ENCODE results near the gene KRT79.

The KRT79 gene

DNA sequence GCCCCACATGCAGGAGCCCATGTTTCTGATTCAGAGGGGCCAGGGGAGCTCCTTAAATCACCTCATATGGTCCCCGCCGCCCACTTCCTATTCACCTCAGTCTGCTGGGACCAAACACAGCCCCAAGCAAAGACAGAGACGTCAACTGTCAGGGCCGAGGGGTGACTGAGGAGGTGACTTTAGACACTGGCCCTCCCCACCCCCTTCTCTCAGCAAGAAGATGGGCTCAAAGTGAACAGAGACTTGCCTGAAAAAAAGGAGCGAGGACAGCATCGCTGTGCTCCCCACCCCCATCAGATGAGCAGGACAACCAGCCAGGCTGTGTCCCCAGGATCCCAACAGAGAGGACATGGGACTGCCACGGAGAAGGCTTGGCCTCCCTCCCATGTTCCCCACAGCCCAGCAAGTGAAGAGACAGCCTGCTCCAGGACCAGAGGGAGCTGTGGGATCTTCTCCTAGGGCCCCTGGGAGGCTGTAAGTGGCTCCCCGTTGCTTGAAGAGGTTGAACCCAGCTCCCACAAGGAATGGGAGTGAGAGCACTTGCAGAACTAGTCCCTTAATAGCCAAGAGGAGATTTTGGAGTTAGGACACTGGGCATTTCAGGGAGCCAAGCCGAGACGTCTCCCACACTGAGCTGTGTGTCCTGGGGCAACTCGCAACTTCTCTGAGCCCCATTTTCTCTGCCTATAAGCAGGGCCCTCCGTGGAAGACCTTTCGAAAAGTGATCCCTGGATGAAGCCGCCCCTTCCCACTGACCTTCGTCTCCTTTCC is 1.3 kb upstream of the KRT79 start:
- DNase-seq (ENCODE audit: low read depth in 2 of 2) = no peak

GRCh38 chr12:52834727-52835001 is 553 bp upstream of the KRT79 start:
- DNase-seq (ENCODE audit: low read depth in 2 of 2) = no peak

DNA sequence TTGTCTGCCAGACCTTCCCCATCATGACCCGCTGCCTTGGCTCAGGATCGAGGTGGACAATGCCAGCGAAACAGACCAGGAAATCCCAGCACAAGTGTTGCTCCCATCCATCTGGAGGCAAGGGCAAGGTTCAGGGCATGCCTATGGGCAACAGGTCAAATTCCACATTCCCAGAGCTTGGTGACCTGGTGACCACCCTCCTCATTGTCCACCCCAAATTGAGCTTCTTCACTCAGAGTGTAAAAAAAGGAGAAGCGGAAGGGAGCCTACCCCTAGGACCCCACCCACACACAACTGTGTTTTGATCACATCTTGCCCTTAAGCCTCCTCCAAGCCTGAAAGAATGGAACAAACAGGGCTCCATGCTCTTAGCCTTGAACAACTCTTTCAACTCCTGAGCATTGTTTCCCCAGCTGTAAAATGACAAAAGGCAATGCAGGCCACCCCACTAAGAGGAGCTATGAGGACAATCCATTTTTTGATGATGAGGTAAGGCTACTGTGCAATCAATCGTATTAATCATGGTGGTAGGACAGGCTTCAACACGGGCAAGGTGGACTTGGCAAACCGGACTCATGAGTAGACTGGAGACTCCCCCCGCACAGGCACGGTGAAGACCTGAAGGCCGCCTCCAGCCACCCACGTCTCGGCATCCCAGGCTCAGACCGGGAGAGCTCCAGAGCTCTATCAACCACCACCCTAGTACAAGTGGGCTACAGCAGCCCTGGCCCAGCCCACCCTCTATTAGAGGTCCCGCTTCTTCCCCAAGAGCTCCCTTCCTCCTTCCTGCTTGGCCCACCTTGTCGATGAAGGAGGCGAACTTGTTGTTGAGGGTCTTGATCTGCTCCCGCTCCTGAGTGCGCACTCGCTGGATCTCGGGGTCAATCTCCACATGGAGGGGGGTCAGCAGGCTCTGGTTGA is 866 bp downstream of the KRT79 start:
- DNase-seq (ENCODE audit: low read depth in 2 of 2) = no peak

DNA sequence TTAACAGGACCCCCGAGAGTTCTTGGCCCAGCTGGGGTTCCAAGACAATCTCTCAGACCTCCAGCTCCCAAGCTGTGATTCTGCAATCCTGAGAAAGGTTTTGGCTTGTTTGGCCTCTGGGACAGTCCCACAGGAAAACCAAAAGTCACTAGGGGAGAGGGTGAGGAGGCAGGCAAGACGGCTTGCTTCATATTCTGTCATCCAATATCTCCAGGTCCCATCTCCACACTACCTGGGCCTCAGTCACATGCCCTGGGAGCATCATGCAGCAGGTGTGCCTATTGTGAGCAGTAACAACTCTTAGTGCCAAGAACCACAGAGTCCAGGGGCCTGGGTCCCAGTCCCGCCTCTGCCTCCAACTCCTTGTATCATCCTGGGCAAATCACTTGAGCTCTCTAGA is 1.7 kb downstream of the KRT79 start:
- DNase-seq (ENCODE audit: low read depth in 2 of 2) = no peak

DNA sequence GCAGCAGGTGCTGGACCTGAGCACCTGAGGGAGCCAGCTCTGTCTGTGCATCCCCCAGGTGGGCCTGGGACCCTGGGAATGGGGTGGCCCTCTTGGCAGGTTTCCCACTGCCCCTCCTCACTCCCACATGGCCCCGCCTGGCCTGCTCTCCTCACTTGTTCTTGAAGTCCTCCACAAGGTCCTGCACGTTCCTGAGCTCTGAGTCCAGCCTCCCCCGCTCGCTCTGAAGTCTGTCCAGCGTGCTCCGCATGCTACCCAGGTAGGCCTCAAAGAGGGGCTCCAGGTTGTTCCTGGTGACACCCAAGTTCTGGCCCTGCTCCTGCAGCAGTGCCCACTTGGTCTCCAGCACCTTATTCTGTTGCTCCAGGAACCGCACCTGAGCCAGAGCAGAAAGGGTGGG is 2.9 kb downstream of the KRT79 start:
- no peak for DNase-seq (ENCODE audit: low read depth in 2 of 2)

DNA sequence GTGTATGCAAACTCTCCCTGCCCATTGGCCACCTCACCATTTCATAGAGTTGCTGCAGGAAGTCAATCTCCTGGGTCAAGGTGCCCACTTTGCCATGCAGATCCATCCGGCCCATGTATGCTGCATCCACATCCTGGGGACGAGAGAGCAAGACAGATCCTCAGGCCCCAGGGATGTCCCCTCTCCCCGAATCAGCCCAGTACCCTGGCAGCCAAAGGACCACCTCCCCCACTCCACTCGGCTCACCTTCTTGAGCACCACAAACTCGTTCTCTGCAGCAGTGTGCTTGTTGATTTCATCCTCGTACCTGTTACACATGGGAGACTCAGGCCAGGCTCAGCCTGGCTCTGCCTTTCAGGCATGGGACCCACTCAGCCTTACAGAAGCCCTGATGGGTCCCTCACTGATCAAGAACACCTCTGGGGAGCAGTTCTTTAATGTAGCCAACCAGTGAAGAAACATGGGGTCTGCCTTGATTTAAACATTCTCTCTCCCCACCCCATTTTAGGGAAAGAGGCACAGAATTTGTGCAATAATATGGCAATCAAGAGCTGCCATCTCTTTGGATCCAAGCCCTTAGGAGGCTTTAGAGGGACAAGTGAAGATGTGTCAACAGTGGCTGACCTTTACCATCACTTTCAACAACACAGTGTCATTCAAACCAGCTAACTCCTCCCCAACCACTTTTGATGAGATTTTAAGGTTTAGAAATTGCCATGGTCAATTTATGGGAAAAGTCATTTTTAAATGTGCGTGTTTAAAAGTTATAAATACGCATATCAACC is 3.9 kb downstream of the KRT79 start:
- DNase-seq (ENCODE audit: low read depth in 2 of 2) = no peak

GRCh38 chr12:52828591-52829021 is 5.5 kb downstream of the KRT79 start:
- DNase-seq (ENCODE audit: low read depth in 2 of 2) = no peak

DNA sequence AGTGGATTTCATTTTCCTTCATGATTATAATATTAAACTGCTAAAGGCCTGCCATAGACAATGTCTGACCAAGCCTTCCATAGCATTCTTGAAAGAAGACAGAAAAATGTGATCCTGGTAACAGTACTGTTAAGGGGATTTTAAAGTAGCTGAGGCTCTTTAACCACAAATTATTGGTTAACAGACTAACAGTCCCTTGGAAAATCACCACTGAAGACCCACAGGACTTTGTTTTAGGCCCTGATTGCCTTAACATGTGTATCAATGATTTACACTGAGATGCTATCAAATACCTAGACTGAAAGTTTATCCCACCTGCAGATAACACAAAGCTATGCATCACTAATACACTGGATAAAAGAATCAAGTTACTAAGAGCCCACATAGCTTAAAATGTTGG is 6.0 kb downstream of the KRT79 start:
- DNase-seq (ENCODE audit: low read depth in 2 of 2) = no peak

GRCh38 chr12:52827499-52828090 is 6.5 kb downstream of the KRT79 start:
- DNase-seq (ENCODE audit: low read depth in 2 of 2) = no peak

- DNase-seq (ENCODE audit: low read depth in 2 of 2) = no peak
Observed at GRCh38 chr12:52826611-52827498, 7.3 kb downstream of the KRT79 start.

DNA sequence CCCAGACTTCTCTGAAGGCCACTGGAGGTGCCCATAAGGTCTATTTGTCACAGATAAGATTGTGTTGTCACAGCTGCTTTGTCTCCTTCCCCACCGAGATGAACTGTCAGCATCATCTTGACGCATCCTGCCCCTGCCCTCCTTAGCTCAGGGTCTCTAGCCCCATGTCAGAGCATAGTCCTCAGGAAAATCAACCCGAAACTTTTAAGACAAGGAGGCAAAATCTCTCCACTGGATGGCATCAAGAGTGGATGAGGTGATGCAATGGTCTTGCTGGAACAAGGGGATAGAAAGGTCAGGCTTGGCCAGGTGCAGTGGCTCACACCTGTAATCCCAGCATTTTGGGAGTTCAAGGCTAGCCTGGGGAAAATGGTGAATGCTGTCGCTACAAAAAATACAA is 8.2 kb downstream of the KRT79 start:
- DNase-seq (ENCODE audit: low read depth in 2 of 2) = no peak

DNA sequence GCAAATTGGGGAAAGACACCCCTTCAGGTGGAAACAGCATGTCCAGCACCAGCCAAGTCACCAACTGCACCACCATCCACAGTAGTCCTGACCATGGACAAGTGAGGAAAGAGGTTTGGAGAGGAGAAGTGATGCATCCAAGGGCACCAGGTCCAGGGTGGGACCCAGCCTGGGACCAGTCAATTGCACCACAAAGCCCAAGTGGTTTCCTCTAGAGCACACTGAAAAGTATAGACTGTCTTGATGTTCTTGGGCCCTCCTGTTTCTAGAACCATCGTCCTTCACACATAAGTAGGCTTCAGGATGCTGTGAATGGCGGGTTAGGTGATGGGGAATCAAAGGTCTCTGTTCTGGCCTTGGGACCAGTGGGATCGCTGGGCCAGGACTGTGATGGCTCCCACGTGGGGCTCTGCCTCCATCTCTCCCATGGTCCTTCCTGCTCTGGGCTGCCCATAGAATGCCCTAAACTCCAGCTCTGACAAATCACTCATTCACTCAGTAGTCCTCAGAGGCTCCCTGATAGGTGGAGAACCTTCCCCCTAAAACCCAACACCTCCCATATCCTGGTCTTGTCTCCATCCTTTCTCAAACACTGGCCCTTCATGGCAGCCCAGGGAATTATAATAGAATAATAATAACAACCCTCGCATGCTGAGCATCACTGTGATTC is 9.2 kb downstream of the KRT79 start:
- DNase-seq (ENCODE audit: low read depth in 2 of 2) = no peak

- no peak for DNase-seq (ENCODE audit: low read depth in 2 of 2)
Observed at GRCh38 chr12:52823761-52824450, 10.2 kb downstream of the KRT79 start.

DNA sequence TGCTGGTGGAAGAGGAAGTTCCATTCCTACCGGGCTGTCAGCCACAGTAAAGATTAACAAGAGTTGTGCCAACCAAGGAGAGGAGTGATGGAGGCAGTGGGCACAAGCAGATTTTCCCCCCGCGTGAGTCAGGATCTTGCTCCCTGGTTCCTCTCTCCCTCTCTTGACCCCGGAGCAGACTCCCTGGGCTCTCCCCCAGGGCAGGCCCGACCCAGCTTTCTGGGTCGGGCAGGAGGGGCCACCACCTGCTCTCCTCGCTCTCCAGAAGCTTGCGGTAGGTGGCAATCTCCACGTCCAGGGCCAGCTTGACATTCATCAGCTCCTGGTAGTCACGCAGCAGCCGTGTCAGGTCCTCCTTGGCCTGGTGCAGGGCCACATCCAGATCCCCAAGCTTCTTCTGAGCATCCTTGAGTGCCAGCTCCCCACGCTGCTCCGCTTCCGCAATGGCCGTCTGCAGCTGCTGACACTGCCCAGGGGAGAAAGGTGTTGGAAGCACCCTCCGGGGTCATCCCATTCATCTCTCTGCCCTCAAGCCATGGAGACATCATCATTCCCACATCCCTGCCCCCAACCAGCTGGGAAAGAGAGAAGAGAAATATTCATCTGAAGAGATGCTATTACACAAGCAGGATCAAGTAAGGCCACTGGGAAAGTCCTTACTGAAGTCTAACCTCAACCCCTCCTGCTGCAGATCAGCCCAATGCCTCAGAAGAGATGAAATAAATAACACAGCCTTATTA is 11.2 kb downstream of the KRT79 start:
- DNase-seq (ENCODE audit: low read depth in 2 of 2) = no peak

DNA sequence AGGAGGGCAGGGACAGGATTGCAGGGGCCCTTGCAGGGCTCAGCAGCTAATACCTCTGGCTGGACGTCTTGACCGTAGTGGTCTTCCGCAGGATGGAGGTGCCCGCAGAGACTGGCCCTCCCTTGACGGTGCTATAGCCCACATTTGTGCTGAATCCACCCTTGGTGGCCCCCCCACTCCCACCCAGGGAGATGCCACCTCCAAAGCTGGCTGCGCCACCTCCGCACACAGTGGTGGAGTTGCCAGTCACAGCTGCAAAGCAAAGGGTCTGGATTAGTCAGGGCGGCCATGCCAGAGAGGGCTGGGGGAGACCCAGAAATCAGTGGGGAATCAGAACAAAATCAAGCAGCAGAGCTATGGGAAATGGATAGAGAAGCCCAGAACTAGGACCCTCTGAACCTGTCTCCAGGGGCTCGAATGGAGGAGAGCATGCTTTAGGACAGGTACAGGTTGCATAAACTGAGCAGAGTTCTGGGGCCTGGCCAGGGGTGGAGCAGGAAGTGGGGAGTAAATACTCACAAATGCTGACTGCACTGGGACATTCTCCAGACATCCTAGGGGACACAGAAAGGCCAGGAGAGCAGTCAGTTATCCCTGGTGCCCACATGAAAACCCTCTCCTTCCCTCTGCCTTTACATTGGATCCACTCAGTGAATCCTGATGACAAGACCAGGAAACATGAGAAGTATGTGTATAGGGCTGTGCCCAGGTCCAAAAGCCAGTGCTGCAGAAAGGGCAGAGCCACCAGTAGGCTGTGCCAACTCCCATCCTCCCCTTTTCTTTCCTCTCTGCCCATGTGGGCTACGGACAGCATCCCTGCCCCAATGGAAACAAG is 12.1 kb downstream of the KRT79 start:
- DNase-seq (ENCODE audit: low read depth in 2 of 2) = no peak

DNA sequence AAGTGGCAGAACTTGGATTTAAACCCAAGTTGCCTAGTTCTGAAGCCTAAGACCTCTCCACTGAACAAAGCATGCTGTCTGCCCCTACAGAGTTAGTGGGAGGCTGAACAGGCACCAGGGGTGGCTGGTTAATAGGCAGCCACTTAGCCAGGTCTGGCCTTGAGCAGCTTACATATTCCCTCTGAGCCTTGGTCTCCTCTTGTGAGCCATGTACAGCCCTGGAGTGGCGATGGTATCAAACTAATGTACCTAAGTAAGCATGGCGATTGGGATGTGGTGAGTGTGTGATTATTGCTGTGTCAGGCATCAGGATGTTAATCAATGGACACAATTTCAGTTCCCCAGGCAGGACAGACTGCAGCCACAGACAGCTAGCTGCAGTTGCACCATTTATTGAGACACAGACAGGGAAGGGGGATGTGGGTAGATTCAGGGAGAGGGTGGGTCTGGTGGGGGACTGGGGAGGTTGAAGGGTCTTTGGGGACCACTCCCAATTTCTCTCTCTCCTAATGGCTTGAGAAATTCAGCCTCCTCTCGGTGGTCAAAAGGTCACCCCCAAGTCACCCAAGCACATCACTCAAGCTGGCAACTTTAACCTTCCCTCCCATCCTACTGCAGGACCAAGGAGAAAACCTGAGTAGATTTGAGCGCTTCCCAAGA is 12.9 kb downstream of the KRT79 start:
- no peak for DNase-seq (ENCODE audit: low read depth in 2 of 2)

DNA sequence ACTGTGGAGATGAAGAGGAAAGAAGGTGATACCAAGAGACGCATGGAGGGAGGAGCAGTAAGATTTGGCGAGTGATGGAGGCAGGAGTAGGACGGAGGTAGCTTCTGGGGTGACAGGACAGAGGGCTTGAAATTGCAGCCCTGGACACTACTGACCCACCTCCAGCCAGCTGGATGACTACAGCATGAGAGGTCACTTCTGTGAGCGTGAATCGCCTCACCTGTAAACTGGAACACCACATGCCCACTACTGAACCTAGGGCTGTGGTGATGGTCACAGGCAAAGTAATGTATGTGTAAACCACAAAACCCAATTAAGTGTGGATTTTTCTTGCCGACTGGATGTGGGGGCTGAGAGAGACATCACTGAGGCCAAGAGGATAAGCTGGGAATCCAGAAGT is 13.6 kb downstream of the KRT79 start:
- DNase-seq (ENCODE audit: low read depth in 2 of 2) = no peak

Data from stimulated activated CD4-positive, alpha-beta T cell treated with anti-CD3 and anti-CD28 coated beads, Interleukin-15, amount 100 ng/mL, for 48 hours (primary cell).